SHP77 (cell line): ENCODE measurements around the gene CPNE5.

Experiments used
- DNase-seq, 2 experiments: peaks; one replicate each; lab custom pipeline; 2025; lab: John Stamatoyannopoulos, UW

CPNE5 gene

DNA sequence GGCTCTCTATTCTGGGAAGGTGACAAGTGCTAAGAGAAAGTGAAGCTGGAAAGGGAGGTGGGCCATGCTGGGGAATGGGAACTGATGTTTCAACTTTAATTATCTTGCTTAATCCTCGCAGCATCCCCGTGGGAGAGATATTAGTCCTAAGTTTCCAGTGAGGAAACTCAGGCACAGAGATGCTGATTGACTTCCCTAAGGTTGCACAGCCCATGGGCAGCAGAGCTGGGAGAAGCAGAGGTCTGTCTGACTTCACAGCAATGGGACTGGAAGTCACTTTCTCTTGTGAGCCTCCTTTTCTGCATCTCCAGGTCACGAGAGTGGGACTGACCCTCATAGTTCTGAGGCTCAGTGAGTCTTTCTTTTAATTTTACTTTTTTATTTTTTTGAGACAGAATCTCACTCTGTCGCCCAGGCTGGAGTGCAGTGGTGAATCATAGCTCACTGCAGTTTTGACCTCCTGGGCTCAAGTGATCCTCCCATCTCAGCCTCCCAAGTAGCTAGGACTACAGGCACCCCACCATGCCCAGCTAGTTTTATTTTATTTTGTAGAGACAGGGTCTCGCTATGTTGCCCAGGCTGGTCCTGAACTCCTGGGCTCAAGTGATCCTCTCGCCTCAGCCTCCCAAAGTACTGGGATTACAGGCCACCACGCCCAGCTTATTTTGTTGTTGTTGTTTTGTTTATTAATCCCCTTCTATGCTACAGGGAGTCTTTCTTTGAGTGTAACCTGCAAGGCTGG, 139.0 kb downstream of the CPNE5 start:
- no peak for DNase-seq

DNA sequence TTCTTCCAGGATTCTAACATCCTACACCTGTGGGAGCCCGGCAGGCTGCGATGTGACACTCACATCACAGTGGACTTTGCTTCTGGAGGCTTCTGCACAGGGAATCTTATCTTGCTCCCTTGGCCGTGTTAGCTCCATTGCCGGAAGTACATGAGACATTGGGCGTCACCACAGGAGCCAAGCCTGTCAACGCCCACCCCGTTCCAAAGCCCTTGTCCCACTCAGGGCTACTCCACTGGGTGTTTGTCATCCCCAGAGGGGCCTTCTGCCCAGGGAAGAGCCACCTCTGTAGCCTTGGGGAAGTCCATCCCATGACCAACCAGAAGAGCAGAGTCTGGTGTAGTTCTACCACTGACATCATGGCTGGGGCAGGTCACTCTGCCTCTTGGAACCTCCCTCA, 139.9 kb downstream of the CPNE5 start:
- DNase-seq, result no peak

DNA sequence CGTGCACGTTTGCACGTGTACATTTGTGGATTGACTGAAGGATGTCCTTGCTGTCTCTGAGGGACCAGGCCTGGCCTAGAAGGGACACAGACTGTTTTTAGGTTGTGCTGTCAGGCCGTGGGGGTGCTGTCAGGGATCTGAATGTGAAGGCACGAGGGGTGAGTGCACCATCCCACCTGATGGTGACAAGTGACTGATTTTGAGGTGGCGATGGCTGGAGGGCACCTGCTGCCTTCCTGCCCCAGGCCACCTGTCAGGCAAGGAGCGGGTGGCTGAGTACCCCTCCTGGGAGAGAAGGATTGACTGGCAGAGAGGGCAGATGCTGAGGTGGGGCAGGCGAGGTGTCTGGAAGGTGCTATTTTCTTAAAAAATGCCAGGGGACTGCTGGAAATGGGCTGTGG, 140.4 kb downstream of the CPNE5 start:
- DNase-seq, result no peak

DNA sequence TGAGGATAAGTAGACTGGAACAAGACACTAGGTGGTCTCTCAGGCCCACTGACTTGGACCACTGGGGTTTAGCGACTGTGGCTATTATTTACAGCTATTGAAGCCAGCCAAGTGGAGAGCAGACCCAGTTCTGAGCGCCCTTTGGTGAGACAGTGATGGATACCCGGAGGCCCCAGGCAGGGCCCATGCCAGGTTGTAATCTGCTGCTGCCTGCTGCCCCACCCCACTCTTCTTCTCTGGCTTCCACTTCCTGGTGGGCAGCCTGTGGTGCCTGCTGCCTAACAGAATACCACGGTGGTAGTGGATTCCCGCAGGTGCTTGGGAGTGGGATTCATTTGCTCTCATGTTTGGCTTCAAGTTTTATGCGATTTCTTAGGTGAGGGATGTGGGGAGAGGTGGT, 141.0 kb downstream of the CPNE5 start:
- DNase-seq, result no peak

GRCh38 chr6:36697481-36697903, 141.8 kb downstream of the CPNE5 start, which contains the start of gene RAB44:
TSS of gene RAB44 (plus strand) at chr6:36697826. CDS start at chr6:36704236, 6,410 bp downstream.
- DNase-seq, result no peak

GRCh38 chr6:36695414-36695813, 143.8 kb downstream of the CPNE5 start:
- DNase-seq, result no peak

DNA sequence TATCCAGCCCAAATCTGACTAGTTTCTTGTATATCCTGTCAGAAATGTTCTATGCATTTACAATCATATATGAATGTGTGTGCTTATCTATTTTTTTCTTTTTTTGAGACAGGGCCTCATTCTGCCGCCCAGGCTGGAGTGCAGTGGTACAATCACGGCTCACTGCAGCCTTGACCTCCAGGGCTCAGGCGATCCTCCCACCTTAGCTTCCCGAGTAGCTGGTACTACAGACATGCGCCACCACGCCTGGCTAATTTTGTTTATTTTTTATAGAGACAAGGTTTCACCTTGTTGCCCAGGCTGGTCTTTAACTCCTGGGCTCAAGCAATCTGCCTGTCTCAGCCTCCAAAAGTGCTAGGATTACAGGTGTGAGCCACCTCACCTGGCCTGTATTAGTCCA, 144.6 kb downstream of the CPNE5 start:
- no peak for DNase-seq

DNA sequence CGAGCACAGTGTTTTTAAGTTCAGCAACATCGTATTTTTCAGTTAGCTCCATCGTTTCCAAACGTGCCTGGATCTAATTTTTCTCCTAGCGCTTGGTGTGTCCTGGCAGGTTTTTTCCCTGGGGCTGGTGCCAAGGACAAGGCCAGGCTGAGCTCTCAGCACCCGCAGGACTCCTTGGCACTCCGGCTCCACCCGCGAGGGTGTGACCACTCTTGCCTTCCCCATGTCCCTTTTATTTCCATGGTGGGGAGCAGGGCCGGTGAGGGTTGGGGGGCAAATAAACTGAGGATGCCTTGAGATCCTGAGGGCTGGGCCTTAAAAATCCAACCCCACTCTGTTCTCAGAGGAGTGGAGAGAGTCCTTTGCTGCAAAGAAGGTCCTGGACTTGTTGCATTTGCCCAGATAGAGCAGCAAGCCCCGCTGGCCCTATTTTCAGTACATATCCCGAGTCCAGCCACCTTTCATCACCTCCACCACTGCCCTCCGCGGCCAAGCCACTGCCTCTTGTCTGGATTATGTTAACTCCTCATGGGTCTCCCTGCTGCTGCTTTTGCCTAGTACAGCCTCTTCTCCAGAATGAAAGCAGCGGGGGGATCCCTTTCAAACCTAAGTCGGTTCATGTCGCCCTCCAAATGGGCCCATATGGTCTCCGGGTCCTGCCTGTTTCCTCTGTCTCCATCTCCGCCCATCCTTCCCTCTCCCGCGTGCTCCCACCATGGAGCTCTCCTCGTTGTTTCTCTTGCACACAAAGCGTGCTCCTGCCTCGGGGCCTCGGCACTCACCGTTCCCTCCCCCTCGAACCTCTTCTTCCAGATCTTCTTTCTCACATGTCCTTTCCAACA, 146.2 kb downstream of the CPNE5 start:
- DNase-seq, result no peak

DNA sequence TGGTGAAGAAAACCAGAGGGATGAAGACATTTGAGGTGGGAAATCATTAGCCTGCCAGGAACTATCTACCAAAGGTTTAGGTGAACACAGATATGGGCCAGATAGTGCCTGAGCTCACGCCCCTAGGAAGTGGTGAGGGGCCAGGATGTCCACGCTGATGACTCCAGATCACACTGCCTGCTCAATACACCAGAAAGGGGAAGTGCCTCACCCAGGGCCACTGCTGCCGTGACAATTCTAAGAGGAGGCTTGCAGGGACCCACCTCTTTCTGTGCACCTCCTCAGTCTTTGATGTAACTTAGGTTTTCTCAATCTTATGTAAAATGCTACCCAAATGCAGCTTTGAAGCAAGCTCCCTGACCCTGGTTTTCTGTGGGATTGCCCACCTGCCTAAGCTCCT, 147.0 kb downstream of the CPNE5 start:
- no peak for DNase-seq

DNA sequence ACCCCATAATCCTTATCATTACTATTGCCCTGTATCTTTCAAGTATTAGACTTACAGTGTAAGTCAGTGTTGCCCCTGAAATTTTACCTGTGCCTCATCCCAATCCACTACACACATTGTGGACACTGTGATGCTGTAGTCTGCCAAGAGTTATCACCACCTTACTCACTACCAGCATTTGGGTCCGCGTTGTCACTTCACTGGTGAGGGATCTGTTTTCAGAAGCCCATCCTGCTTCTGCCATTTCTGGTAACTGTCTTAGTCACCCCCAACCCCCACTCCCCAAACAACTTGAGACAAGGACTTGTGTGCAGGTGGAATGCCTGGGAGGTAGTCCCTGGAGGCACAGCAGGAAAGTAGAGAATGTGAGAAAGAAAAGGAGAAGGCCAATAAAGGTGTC, 147.6 kb downstream of the CPNE5 start:
- DNase-seq, result no peak

DNA sequence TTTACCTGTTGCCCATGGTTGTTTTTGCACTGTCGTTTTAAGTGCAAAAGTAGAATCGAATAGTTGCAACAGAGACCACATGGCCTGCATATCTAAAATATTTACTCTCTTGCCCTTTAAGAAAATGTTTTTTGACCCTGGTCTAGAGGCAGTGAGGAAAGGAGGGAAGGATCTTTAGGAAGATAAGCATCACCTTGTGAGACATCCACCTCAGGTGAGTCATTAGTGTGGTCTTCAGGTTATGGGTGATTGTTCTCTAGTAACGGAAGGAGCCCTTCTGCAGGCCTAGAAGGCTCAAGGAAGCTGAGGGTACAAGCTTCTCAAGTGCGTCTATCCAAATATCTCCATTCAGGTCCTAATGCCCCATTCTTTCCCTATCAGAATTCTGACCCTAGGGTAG, 148.2 kb downstream of the CPNE5 start:
- no peak for DNase-seq
